Lower leg skin (tissue), 3 donors: ENCODE results near the gene GAN.

Experiments used
- POLR2A ChIP-seq, 2 donors: fragments of 450-650 bp; IDR thresholded peaks; one replicate each; pipeline ENCODE4 v1.6.1; 2016 to 2017; ENCODE audit warnings: antibody characterized with exemption in 2 of 2, mild to moderate bottlenecking in 1 of 2, moderate library complexity in 1 of 2
- TF ChIP-seq, protein P1 (sequence below), 3 donors: fragments of 450-650 bp; IDR thresholded peaks; one replicate each; pipeline ENCODE4 v1.5.1; 2016; ENCODE audit warnings: antibody characterized with exemption in 3 of 3, mild to moderate bottlenecking in 3 of 3, moderate library complexity in 2 of 3

DNA sequence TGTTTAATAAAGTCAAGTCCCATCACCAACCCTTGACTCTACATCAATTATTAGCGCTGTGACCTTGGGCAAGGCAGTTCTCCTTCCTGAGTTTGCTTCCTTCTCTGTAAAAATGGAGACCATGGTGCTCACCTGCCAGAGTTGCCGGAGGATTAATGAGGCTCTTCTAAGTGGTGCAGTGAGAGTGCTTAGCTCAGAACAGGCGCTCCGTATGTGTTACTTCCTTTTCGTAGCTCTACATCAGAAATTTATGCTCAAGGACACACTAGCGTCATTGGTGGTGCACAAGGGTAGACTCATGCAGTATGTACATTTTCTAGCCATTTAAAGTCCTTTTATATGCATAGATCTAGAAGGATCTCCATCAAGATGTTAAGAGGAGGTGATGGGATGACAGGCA lies 112.5 kb downstream of the GAN start:
- no peak for TF ChIP-seq POLR2A (IDR thresholded peaks at IDR 0.05)
- TF ChIP-seq, protein P1, sequence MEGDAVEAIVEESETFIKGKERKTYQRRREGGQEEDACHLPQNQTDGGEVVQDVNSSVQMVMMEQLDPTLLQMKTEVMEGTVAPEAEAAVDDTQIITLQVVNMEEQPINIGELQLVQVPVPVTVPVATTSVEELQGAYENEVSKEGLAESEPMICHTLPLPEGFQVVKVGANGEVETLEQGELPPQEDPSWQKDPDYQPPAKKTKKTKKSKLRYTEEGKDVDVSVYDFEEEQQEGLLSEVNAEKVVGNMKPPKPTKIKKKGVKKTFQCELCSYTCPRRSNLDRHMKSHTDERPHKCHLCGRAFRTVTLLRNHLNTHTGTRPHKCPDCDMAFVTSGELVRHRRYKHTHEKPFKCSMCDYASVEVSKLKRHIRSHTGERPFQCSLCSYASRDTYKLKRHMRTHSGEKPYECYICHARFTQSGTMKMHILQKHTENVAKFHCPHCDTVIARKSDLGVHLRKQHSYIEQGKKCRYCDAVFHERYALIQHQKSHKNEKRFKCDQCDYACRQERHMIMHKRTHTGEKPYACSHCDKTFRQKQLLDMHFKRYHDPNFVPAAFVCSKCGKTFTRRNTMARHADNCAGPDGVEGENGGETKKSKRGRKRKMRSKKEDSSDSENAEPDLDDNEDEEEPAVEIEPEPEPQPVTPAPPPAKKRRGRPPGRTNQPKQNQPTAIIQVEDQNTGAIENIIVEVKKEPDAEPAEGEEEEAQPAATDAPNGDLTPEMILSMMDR (IDR thresholded peaks at IDR 0.05), result no peak
